Activated CD4-positive, alpha-beta T cell treated with anti-CD3 and anti-CD28 coated beads, Interleukin-2, amount 10 ng/mL, durations not matched to agents 24 days and 14 days (primary cell): Measurements from ENCODE around the gene EIF2B2. TPM values are rescaled to one million over a fixed set of nuclear protein-coding genes. Genes with fewer than 3 reads are reported as not detected.
A peak's percentile ranks its signal among the peaks of the same experiment; 100 is the strongest.

Source experiments
- DNase-seq: peaks from one replicate; pipeline ENCODE4 v3.0.0; 2022
- H3K27ac Mint-ChIP-seq: one replicate; pipeline ENCODE4 v1.8.0; 2022; ENCODE audit warnings: mild to moderate bottlenecking, mixed read lengths
- H3K27me3 Mint-ChIP-seq: one replicate; pipeline ENCODE4 v1.8.0; 2022; ENCODE audit warnings: mixed read lengths
- H3K36me3 Mint-ChIP-seq: one replicate; pipeline ENCODE4 v1.8.0; 2022; ENCODE audit warnings: low read depth, mild to moderate bottlenecking, mixed read lengths
- H3K4me1 Mint-ChIP-seq: one replicate; pipeline ENCODE4 v1.8.0; 2021; ENCODE audit warnings: mixed read lengths
- H3K4me3 Mint-ChIP-seq: one replicate; pipeline ENCODE4 v1.8.0; 2022; ENCODE audit warnings: mild to moderate bottlenecking, moderate library complexity, mixed read lengths
- H3K9me3 Mint-ChIP-seq: one replicate; pipeline ENCODE4 v1.8.0; 2021; ENCODE audit warnings: mixed read lengths
- intact Hi-C: fragments of 100-400 bp; cut with micrococcal nuclease; formaldehyde crosslinking; loops from one replicate; pipeline ENCODE4 v1.15.1; 2023
- total RNA-seq: library from RNA; stranded (reverse); gene quantifications from 2 replicates; pipeline ENCODE4 v1.2.3, GENCODE V29; 2022

EIF2B2 gene
- total RNA-seq, 1 donor from 2014 or later: 53.3 TPM

DNA sequence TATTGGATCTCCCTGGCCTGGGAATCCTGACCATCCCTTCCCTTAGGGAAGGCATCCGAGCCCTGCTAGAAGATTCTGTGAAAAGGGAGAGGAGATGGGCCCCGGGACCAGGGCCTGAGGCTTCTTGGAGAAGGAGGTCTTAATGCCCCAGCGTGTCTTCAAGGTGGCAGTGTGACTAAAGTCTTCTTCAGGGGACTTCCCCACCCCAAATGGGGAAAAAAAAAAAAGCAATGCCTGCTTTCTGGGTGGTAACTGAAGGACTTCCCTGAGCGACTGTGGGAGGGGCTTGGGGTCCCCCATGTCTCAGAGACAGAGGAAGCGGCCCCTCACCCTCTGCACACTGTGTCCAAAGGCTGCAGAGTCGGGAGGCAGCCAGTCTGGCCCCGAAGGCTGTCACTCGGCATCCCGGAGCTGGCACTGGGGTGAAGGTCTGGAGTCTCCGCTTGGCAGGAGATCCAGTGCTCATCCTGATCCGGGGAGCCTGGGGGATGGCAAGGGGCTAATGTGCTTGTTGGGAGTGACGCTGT, 39.5 kb upstream of the EIF2B2 start:
- Mint-ChIP-seq H3K4me3 (no peak overlapping the region), H3K4me1 (peaks cover 5% of the 10 kb centered on the region), H3K27me3 (peaks cover 16% of the 10 kb centered on the region), H3K9me3 (no peaks in the 10 kb centered on the region), H3K27ac (no peak overlapping the region), H3K36me3 (no peaks in the 10 kb centered on the region)
- intact Hi-C loops: no loop called here
- DNase-seq: no peak

DNA sequence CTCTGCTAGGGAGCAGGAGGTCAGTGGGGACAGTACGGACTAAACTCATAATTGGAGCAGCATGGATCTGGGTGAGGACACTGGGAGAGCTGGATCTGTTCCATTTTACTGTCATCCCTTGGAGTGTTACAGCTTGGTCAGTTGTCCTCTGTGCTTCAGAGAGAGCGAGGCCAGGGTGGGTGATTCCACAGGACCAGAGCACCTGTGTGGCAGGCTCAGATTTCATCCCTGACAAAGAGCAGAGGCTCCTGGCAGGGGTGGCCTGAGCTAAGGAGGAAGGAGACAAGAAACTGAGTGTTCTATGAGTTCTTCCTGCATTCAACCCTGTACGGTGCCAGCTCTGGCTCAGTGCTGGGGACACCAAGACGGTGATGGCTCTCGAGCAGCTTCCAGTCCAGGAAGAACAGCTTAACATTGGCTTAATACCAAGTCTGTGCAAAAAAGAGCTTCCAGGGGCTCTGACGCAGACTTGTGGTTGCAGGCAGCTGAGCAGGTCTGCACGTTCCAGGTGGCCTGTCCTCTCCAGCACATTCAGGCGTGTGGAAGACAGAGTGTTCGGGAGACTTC, 38.9 kb upstream of the EIF2B2 start:
- Mint-ChIP-seq H3K36me3 (no peaks in the 10 kb centered on the region), H3K4me1 (peaks cover 5% of the 10 kb centered on the region), H3K9me3 (no peaks in the 10 kb centered on the region), H3K27ac (no peak overlapping the region), H3K27me3 (peaks cover 16% of the 10 kb centered on the region), H3K4me3 (no peak overlapping the region)
- DNase-seq: no peak
- intact Hi-C loops: no loop called here

DNA sequence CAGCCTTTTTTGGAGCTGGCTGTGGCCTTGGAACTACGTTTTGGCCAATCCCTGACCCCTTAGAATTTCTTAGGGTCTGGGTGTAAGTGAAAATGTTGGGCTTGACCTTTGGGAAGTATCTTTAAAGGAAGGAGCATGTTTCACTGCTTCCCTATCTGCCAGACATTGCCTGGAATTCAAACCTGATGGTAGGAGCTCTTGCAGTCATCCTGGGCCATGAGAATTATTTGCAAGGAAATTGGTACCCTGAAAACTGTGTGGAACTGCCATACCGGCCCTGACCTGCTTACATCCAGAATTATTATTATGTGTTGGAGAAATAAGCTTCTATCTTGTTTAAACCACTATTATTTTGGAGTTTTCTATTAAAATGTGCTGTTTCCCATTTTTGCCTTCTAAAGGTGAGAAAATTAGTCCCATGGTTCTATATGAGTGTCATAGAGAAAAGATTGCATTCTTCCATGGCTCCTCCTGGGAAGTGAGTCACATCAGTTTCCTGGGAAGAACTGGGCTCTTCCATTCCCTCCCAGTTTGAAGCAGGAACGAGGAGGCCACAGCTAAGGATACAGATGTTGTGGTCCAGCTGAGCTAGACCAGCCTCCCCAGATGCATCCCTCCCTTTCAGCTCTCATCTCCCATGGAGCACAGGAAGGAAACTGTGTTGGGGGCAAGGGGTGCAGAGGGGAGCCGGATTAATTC, 37.8 kb upstream of the EIF2B2 start:
- Mint-ChIP-seq H3K36me3 (no peaks in the 10 kb centered on the region), H3K27me3 (peaks cover 21% of the 10 kb centered on the region), H3K27ac (no peak overlapping the region), H3K9me3 (no peaks in the 10 kb centered on the region), H3K4me1 (peaks cover 5% of the 10 kb centered on the region), H3K4me3 (no peak overlapping the region)
- intact Hi-C loops: no loop called here
- no peak for DNase-seq

DNA sequence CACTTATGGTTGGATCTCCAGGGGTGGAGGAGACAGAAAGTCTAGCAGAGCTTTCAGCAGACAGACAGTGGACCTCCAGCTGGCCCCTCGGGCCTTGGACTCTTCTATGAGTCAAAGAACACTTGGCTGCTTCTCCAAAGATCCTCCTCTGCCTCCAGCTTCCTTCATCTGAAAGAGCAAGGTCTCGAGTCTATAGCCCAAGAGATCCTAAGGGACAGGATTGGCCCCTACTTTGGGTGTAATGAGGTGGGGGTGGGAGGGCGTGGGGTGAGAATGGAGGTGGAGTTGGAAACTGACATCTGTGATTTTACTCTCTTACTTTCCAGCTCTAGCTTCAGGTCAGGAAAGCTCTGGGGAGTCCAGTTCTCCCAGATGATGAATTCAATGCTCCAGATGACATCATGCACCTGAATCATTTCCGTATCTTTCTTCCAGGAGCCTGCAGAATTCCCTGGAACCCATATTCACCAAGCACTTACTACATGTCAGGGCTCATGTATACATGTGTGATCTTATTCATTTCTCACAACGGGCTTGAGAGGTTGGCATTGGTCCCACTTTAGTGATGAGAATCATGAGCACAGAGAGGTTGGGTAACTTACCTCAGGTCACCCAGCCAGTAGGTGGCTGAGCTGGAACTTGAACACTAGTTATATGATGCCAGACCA, 37.1 kb upstream of the EIF2B2 start:
- intact Hi-C loops: no loop called here
- H3K27ac Mint-ChIP-seq: no peak overlapping the region
- no peaks in the 10 kb centered on the region for H3K9me3 Mint-ChIP-seq
- H3K4me1 Mint-ChIP-seq: peaks cover 5% of the 10 kb centered on the region
- H3K27me3 Mint-ChIP-seq: peaks cover 21% of the 10 kb centered on the region
- no peak overlapping the region for H3K4me3 Mint-ChIP-seq
- H3K36me3 Mint-ChIP-seq: no peaks in the 10 kb centered on the region
- DNase-seq: no peak

DNA sequence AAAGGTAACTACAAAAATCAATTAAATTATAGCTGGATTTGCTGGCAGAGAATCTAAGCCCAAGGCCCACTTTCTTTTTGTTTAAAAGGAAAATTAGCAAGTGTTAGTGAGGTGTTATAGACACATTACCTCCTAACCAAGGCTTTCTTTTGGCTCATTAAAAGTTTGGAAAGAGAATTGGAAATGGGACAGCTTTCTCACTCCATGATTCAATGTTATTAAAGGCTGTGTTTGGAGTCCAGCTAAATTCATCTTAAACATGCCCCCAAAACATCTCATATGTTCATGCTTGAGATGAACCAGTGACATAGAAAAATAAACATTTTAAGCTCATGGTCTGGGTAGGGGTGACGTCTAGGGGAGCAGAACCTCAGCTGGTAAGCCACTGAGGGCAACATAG, 33.9 kb upstream of the EIF2B2 start:
- Mint-ChIP-seq H3K27ac (no peak overlapping the region), H3K4me3 (no peak overlapping the region), H3K4me1 (peaks cover 4% of the 10 kb centered on the region), H3K27me3 (peaks cover 16% of the 10 kb centered on the region), H3K36me3 (no peaks in the 10 kb centered on the region), H3K9me3 (no peaks in the 10 kb centered on the region)
- intact Hi-C loops: no loop called here
- DNase-seq: no peak

DNA sequence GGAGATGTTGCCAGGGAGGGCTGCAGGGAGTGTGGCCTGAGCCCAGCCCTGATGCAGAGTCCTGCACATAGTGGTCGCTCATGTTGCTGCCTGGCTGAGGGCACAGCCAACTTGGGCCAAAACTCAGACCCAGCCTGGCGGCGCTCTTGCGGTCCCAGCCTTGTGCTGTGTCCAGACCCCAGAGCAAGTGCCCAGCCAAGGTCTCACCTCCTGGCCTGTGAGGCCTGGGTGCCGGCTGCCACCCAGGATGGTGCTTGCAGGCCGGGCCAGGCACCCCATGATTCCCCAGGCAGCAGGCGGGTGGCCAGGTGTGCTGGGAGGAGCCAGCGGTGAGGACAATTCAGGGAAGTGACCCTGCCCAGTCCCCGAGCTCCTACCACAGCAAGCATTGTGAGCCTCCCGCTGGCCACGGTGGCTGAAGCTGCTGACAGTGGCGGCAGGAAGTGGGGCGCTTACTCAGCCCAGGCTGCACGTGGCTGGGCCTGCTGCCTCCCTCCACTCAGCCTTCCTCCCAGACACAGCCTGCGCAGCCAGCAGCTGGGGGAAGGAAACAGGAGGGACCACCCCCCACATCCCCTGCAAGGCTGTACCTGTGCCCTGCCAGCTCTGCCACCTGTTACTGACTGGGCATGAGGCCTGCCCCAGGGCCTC, 29.6 kb upstream of the EIF2B2 start:
- intact Hi-C loops: no loop called here
- peak; percentile 67 for DNase-seq
- no peaks in the 10 kb centered on the region for H3K9me3 Mint-ChIP-seq
- no peak overlapping the region for H3K4me3 Mint-ChIP-seq
- H3K27me3 Mint-ChIP-seq: peaks cover 6% of the 10 kb centered on the region
- no peak overlapping the region for H3K27ac Mint-ChIP-seq
- no peaks in the 10 kb centered on the region for H3K36me3 Mint-ChIP-seq
- peaks cover 1% of the 10 kb centered on the region for H3K4me1 Mint-ChIP-seq

DNA sequence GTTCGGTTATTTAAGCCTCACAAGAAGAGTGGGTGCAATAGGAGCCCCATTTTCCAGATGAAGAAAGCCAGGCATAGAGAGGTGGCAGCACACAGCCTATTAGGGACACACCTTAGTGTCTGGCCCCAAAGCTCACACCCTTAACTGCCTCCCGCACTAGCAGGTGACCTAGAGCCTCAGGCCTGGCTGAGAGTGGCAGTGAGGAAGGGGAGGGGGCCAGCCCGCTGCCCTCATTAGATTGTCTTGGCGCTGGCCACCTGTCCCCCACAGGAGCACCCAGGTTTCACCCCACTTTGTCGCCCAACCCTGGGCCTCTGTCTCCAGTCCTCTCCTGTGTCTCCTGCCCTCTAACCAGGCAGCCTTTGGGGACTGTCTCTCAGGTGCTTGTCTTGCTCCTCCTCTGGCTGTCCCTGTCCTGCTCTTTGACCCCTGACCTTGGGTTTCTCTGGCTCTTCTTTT, 28.8 kb upstream of the EIF2B2 start:
- peaks cover 1% of the 10 kb centered on the region for H3K4me1 Mint-ChIP-seq
- H3K27me3 Mint-ChIP-seq: peaks cover 4% of the 10 kb centered on the region
- intact Hi-C loops: no loop called here
- H3K36me3 Mint-ChIP-seq: no peaks in the 10 kb centered on the region
- no peaks in the 10 kb centered on the region for H3K9me3 Mint-ChIP-seq
- no peak overlapping the region for H3K4me3 Mint-ChIP-seq
- no peak overlapping the region for H3K27ac Mint-ChIP-seq
- DNase-seq: no peak

DNA sequence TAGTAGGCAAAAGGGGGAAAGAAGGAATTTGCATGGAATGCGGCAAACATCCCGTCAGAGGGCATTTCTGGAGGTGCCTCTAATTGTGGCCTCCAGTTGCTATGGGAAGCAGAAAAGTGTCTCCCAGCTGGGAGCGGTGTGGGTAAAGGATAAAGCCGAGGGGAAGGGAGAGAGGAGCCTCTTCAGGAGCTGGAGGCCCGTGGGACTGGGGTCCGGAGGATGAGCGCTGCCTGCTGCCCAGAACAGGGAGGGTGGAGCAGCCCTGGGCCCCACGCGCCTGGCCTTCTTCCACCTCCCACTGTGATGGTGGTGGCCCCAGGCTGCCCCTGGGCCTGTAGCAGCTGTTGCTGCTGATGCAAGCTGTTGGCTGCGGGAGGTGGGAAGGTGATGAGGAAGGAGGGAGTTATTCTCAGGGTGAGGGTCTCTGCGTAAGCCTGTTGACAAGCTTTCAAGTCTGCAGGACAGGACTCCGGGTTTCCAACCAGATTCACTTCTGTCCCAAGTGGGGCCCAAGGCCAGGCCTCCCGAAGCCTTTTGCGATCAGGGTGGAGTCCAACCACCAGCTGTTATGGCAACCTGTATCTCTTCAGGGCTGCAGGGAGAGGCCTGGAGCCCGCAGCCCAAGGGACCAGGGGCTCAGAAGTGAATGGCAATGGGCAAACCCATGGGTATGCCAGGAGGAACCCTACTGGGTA, 28.2 kb upstream of the EIF2B2 start:
- DNase-seq: no peak
- H3K36me3 Mint-ChIP-seq: no peaks in the 10 kb centered on the region
- H3K9me3 Mint-ChIP-seq: no peaks in the 10 kb centered on the region
- H3K4me3 Mint-ChIP-seq: no peak overlapping the region
- intact Hi-C loops: no loop called here
- no peaks in the 10 kb centered on the region for H3K27me3 Mint-ChIP-seq
- no peak overlapping the region for H3K27ac Mint-ChIP-seq
- H3K4me1 Mint-ChIP-seq: peaks cover 1% of the 10 kb centered on the region

DNA sequence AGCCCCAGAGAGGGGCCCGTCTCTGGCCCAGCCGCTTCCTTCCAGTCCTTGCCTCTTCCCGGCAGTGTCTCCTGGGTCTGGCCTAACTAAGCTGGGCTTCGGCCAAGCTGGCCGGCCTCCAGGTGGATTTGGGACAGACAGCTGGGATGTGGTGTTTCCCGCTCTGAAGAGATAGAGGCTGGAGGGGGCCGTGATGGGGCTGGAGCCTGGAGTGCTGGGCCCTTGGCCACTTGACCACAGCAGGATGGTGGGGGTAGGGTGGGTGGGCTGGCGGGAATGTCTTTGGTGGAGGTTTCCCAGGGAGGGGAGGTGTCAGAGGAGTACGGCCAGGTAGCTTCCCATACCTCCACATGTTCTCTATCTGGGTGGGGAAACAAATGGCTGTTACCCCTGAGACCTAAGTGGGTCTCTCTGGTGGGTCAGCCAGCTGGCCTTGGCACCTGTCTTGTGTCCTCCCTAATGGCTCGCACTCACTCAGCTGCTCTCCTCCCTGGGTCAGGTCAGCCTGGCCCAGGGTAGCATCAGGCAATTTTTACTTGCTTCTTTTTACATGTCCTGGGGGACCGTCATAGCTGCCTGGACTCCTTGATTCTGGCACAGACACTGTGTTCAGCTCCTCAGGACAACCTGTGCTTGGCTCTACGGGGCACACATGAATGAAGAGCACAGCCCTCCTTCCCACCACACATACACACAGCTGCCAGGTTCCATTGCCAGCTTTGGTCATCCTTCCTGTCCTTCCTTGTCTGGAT, 27.5 kb upstream of the EIF2B2 start:
- peaks cover 1% of the 10 kb centered on the region for H3K4me1 Mint-ChIP-seq
- no peak overlapping the region for H3K4me3 Mint-ChIP-seq
- no peaks in the 10 kb centered on the region for H3K27me3 Mint-ChIP-seq
- intact Hi-C loops: no loop called here
- H3K27ac Mint-ChIP-seq: no peak overlapping the region
- DNase-seq: no peak
- no peaks in the 10 kb centered on the region for H3K36me3 Mint-ChIP-seq
- no peaks in the 10 kb centered on the region for H3K9me3 Mint-ChIP-seq

DNA sequence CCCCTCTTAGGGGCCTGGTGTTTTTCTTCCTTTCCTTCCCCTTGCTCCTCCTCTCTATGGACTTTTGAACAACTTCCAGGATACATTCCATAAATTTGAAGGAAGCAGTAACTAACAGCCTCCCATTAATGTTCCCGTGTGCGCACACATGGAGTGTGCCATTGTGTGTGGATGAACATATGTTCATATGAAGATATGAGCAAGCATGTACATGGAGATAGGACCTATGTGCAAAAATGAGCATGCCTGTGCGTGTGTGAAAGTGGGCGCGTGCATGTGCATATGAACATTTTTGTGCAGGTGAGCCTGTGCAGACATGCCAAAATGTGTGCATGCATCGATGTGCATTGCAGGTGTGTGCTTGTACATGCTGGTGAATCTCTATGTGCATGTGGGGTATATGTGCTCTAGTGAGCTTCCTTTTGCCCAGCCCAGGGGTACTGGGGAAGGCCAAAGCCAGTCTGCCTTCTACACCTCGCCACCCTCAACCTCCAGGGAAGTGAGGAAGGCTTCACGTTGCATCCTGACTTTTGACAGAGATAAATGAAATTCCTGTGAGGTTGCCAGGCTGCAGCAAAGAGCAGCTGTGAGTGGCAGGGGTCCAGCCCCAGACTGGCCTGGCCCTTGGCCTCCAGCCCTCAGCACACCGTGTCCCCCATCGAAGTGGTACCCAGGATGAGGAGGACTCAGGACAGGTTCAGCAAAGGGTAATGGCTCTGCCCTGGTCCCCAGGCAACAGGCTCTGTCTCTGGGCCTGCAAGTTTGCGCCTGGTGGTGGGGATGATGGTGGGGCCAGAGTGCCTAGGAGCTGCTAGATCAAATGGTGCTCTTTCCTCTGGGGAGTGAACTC, 26.2 kb upstream of the EIF2B2 start:
- Mint-ChIP-seq H3K4me1 (peaks cover 1% of the 10 kb centered on the region), H3K27ac (no peak overlapping the region), H3K27me3 (no peaks in the 10 kb centered on the region), H3K36me3 (no peaks in the 10 kb centered on the region), H3K4me3 (no peak overlapping the region), H3K9me3 (no peaks in the 10 kb centered on the region)
- no peak for DNase-seq
- intact Hi-C loops: no loop called here

DNA sequence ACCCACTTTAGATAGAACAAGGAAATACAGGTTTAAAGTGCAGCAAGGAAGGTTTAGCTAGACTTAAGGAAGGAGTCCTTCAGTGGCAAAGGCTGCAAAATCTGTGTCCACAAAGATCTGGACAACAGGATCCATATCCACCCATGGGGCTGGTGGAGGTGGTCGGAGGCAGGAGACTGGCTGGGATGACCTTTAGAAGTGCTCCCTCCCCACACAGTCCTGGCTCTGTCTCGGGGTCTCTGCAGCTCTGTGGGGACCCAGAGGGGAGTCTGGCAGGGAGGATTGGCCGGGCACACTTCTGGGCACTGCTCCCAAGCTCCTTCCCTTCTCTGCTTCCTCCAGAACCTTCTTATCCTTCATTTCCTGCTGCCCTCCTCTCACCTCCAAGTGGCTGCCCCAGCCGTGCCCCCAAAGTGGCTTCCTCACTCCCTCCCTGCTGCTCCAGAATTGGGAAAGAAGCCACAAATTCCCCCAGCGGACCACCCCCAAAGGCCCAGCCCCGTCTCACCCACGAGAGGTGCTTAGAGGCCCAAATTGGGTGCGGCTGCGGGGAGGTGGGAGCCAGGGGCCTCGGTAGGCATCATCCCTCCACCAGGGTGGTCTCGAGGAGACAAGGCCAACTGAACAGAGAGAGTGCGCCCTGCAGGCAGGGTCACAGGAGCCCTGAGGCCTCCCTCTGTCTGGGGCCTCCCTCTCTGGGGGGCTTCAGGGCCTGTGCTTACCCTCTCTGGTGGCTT, 25.4 kb upstream of the EIF2B2 start:
- Mint-ChIP-seq H3K27me3 (no peaks in the 10 kb centered on the region), H3K4me3 (no peak overlapping the region), H3K36me3 (no peaks in the 10 kb centered on the region), H3K9me3 (no peaks in the 10 kb centered on the region), H3K4me1 (peaks cover 1% of the 10 kb centered on the region), H3K27ac (no peak overlapping the region)
- intact Hi-C loops: no loop called here
- DNase-seq: no peak

DNA sequence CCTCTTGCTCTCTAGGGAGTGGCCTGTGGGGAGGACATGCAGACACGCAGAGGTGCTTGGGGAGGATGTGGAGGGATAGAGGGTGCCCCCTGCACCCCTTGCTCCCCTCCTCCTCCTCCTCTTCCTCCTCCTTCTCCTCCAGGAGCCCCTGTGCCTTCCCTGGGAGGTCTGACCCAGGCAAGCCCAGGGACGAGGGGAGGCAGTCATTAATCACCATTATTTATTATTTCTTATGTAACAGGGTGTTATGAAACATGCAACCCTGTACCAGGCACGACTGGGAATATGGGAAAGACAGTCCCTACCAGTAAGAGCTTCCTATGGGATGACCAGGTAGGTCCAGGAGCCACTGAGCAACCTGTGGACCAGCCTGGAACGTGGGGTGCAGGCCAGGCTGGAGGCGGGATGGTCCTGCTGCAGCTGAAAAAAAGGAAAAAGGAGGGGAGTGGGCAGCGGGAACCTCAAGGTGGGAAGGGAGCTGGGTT, 24.8 kb upstream of the EIF2B2 start:
- DNase-seq: no peak
- Mint-ChIP-seq H3K9me3 (no peaks in the 10 kb centered on the region), H3K4me3 (no peak overlapping the region), H3K4me1 (peaks cover 6% of the 10 kb centered on the region), H3K27ac (no peak overlapping the region), H3K36me3 (no peaks in the 10 kb centered on the region), H3K27me3 (no peaks in the 10 kb centered on the region)
- intact Hi-C loops: no loop called here
